Activated CD4-positive, alpha-beta T cell treated with anti-CD3 and anti-CD28 coated beads for 4 hours (primary cell): ENCODE data around the gene RUNX1.

Experiments used
- DNase-seq, 2 donors: peaks; one replicate each; pipeline ENCODE4 v3.0.0-alpha.2; 2020

RUNX1 gene

DNA sequence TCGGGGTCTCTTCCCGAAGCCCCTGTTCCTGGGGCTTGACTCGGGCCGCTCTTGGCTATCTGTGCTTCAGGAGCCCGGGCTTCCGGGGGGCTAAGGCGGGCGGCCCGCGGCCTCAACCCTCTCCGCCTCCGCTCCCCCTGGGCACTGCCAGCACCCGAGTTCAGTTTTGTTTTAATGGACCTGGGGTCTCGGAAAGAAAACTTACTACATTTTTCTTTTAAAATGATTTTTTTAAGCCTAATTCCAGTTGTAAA is 158.7 kb downstream of the RUNX1 start:
- DNase-seq = no peak

GRCh38 chr21:34889676-34890469 is 159.2 kb downstream of the RUNX1 start:
- DNase-seq = peak; percentile 72 to 81

DNA sequence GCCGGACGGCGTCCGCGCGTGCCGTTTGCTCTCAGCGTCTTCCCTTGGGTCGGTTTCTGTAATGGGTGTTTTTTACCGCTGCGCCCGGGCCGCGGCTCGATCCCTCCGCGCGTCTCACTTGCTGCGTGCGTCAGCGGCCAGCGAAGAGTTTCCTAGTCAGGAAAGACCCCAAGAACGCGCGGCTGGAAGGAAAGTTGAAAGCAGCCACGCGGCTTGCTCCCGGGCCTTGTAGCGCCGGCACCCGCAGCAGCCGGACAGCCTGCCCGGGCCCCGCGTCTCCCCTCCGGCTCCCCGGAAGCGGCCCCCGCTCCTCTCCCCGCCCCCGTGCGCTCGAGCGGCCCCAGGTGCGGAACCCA is 159.8 kb downstream of the RUNX1 start:
- peak in 1 of 2 donors; percentile 56 for DNase-seq

GRCh38 chr21:34888569-34889319 is 160.4 kb downstream of the RUNX1 start:
- peak; percentile 75 to 85 for DNase-seq

DNA sequence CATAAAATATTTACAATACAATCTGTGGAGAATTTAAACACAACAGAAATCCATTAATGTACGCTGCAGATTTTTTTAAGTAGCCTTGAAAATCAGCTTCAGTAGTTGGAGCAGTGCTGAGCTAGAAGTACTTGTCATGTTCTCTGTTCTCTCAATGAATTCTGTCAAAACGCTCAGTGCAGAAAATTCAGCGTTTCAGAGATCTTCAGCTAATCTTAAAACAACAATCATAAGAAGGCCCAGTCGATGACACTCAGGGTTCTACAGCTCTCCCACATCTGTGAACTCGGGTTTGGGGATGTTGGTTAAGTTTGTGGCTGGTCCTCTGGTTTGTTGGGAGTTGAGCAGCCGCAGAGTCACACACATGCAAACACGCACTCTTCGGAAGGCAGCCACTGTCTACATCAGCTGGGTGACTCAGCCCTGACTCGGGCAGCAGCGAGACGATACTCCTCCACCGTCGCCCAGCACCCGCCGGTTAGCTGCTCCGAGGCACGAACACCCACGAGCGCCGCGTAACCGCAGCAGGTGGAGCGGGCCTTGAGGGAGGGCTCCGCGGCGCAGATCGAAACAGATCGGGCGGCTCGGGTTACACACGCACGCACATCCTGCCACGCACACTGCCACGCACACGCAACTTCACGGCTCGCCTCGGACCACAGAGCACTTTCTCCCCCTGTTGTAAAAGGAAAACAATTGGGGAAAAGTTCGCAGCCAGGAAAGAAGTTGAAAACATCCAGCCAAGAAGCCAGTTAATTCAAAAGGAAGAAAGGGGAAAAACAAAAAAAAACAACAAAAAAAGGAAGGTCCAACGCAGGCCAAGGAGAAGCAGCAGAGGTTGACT is 161.2 kb downstream of the RUNX1 start:
- DNase-seq = peak; percentile 91 to 95

DNA sequence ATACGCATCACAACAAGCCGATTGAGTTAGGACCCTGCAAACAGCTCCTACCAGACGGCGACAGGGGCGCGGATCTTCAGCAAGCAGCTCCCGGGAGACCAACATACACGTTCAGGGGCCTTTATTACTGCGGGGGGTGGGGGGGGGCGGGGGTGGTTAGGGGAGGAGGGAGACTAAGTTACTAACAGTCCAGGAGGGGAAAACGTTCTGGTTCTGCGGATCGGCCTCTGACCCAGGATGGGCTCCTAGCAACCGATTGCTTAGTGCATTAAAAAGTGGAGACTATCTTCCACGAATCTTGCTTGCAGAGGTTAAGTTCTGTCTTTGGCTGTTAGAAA is 162.0 kb downstream of the RUNX1 start:
- DNase-seq = peak in 1 of 2 donors; percentile 24

DNA sequence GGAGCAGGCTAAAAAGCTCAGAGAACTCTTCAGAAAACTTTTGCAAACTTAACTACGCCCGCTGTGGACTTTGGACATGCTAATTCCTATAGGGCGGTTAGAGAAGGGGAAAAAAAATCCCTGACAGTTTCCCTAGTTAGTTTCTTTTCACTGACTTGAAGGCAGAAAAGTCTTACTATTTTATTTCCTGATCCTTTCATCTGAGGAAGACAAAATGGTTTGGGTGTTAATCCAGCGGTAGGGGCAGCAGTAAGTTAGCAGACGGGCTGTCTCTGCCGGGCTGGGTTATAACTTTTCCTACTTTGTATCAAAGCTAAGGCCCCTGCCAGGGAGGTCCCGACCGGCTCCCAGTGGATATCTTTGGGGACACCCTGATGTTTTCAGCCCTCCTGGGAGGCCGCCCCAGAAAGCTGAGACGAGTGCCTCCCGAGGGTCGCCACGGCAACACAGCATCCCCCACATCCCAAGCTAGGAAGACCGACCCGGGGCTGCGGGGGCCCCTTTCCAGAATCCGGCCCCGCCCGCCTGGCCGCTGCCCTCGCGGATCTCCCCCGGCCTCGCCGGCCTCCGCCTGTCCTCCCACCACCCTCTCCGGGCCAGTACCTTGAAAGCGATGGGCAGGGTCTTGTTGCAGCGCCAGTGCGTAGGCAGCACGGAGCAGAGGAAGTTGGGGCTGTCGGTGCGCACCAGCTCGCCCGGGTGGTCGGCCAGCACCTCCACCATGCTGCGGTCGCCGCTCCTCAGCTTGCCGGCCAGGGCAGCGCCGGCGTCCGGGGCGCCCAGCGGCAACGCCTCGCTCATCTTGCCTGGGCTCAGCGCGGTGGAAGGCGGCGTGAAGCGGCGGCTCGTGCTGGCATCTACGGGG is 162.6 kb downstream of the RUNX1 start:
- DNase-seq = peak; percentile 24 to 36

GRCh38 chr21:34885626-34886239 is 163.4 kb downstream of the RUNX1 start:
- no peak for DNase-seq

DNA sequence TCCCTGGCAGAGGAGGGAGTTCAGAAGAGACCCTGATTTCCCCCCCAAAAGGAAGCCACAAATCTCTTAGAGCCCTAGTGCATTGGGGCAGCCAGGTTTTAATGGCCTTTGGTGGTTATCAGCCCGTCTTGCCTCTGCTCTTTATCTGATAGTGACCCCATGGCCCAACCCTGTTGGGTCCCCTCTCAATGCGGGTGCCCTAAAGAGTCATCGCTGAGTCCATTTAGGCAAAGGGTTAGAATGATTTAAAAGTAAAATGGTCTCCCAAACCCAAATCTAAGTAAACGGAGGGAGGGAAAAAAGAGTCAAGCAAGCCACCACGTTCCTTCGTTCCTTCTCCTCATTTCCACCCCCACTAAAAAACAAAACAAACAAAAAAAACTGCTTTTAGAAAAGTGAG is 164.0 kb downstream of the RUNX1 start:
- DNase-seq = no peak

DNA sequence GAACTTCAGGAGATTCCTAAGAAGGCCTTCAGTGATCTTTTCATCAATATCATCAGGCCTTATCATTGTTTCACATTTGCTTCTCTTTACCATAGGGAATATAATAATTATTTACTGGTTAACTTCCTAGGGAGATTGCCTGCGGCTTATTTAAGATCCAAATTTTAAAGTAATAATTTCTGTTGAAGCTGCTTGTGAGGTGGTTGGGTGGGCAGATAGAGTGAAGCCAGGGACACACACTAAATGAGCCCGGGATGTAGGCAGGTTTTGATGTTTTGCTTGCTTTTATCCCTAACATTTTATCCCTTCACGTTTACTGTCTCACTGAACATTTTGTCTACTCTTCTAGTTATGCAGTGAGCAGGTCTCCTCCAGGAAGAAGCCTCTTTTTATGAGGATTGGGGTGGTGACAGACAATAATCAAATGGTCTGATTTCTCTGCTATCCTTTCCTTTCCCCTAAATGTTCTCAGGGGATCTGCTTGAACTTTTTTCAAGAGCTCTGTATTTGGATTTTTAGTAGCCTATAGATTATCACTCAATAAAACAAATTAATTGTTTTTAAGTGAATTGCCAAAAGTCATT is 164.7 kb downstream of the RUNX1 start:
- no peak for DNase-seq

DNA sequence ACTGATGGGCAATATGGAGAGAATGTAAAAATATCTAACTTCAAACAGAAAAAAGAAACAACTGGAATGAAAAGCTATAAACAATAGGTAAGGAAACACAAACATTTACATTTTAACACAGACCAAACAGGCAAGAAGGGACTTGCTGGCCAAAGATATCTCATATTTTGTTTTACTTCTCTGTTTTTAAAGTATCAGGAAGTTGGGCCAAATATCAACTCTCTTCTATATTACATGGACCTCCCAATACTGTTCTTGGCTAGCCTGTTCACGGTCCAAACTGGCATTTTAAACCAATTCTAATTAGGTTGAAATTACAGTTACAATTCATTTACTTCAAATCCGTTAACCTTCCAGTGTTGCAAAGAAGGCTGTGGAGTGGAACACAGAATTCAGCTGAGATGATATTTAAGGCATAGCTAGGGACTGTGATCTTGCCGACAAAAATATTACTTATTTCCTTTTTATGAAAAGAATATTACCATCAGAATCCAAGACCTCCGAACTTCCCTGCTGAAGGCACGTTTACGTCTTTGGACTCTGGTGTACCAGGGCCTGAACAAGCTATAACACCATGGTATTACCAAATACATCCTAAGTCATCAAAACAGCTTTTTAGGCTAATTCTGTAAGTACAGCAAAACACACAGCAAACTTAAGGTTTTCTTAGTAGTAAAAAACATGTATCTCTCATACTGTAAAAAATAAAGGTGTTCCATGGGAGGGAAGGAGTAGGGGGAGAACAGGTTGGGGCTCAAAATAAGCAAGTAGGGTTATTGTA is 165.4 kb downstream of the RUNX1 start:
- DNase-seq = no peak

- DNase-seq = no peak
These were observed 166.4 kb downstream of the RUNX1 start for GRCh38 chr21:34882719-34883131.

- DNase-seq = no peak
These were observed 167.2 kb downstream of the RUNX1 start for GRCh38 chr21:34881839-34882371.

DNA sequence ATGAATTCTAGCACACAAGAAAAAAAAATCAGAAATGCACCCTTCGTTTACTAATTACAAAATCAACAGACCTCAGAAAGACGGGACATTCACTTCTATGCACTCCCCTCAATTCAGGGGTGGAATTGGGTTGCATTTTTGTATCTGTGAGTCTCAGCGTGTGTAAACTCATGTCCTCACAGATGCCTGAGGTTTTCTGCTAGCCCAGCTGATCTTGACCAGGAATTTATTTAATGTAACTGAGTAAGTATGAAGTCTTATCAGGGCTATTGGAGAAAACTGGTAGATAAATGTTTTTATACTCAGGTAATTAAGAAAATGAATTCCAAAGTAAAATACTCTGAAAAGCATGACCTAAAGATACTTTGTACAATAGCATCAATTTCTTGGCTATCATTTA is 167.7 kb downstream of the RUNX1 start:
- no peak for DNase-seq

DNA sequence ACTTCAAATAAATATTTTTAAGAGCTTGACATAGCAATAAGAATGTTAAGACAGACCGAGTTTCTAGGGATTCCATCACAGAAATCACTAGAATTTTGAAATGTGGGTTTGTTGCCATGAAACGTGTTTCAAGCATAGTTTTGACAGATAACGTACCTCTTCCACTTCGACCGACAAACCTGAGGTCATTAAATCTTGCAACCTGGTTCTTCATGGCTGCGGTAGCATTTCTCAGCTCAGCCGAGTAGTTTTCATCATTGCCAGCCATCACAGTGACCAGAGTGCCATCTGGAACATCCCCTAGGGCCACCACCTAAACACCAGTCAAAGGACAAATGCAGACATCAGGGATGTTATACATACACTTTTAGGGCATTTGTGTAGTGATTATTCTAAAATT is 168.7 kb downstream of the RUNX1 start:
- no peak for DNase-seq

DNA sequence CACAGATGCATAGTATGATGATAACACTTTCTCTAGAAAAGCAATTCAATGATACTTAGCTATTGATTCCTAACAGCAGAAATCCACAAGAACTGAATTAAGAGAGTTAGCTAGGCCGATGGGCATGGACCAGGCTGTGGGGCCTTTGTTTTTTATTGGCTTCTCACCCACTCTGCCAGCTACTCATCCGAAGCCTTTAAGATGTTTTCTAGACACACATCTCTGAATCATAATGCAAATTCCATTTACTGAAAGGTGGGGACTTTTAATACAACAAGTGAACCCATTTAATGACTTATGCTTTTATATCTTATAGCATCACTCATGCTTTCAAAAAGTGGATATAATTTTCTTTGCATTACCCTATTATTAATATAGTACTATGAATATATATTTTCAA is 170.2 kb downstream of the RUNX1 start:
- no peak for DNase-seq

DNA sequence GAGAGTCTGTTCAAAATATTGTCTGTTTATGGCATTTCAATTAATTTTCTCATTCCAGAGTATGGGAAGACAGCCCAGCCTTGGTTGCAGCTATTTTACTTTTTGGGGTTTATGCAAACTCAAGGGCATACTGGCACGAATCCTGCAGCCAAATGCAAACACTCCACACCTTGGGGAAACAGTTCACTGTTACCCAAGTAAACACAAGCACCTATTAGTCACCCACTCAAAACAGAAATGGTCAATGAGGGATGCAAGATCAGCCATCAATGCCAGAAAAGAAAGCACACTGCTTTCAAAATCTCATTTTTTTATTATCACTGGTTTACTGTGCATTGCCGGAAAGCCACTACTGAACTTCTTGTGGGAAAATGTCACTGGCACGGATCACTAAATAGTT is 170.6 kb downstream of the RUNX1 start:
- DNase-seq = no peak

- no peak for DNase-seq
These were observed 171.5 kb downstream of the RUNX1 start for GRCh38 chr21:34877485-34878128.

DNA sequence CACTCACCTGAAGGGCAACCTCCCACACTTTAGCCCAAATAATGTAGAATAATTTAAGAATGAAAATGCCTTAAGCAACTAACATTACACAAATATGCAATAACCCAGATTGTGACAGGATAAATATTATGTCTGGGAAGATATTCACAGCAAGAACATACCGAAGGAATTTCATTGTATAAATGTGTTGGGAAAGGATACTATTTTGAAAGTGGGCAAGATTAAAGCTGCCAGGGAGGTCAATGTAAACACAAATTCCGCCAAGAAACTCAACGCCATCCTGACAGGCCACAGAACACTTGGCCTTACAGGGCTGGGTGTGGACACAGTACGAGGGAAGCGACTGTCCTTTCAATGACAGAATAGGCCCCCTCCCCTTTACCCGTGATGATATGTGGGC is 173.3 kb downstream of the RUNX1 start:
- no peak for DNase-seq
